HL-60 (cell line): ENCODE measurements around the gene ARHGEF9.

Experiments
- POLR2AphosphoS5 ChIP-seq: IDR thresholded peaks from 2 replicates; pipeline ENCODE4 v1.6.1; 2012; ENCODE audit warnings: low read depth
- TF ChIP-seq, protein P1 (sequence below): IDR thresholded peaks from one replicate; pipeline ENCODE4 v1.5.1; 2011; ENCODE audit warnings: low read length, control low read depth, inconsistent platforms; ENCODE audit not compliant: insufficient read depth

DNA sequence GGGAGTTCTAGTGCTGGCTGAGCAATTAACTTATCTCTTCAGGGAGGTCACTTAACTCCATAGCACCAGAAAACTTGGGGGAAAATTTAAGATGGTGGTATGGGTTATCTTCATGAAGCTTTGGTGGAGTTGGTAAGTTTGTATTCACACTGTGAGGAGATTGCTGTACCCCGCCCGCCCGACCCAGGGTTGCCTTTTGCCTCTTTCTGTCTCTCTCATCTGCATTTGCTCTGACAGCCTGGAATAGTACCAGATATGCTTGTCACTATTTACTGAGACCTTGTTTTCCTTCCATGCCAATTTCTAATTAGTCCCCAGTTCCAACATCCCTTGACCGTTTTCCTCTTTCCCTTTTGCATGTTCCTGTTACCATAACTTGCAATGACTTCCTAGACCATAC lies 33.1 kb upstream of the ARHGEF9 start:
- TF ChIP-seq, protein P1, sequence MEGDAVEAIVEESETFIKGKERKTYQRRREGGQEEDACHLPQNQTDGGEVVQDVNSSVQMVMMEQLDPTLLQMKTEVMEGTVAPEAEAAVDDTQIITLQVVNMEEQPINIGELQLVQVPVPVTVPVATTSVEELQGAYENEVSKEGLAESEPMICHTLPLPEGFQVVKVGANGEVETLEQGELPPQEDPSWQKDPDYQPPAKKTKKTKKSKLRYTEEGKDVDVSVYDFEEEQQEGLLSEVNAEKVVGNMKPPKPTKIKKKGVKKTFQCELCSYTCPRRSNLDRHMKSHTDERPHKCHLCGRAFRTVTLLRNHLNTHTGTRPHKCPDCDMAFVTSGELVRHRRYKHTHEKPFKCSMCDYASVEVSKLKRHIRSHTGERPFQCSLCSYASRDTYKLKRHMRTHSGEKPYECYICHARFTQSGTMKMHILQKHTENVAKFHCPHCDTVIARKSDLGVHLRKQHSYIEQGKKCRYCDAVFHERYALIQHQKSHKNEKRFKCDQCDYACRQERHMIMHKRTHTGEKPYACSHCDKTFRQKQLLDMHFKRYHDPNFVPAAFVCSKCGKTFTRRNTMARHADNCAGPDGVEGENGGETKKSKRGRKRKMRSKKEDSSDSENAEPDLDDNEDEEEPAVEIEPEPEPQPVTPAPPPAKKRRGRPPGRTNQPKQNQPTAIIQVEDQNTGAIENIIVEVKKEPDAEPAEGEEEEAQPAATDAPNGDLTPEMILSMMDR, result no peak
- TF ChIP-seq POLR2AphosphoS5, result no peak
